SK-N-SH (cell line): Measurements from ENCODE around the gene PIH1D2.

ENCODE experiments used
- RFX5 ChIP-seq: IDR thresholded peaks from 2 replicates; pipeline ENCODE4 v1.6.1; 2012; ENCODE audit warnings: mild to moderate bottlenecking, improper control_type of control experiment, low read length
- TF ChIP-seq, protein P1 (sequence below): IDR thresholded peaks from 2 replicates; pipeline ENCODE4 v1.6.1; 2012; ENCODE audit warnings: mild to moderate bottlenecking, low read depth, low read length, moderate library complexity
- TF ChIP-seq, protein P2 (sequence below): fragments of 200-600 bp; sonication (generic); IDR thresholded peaks from 2 replicates; pipeline ENCODE4 v1.6.1; 2017; ENCODE audit warnings: antibody characterized with exemption, mild to moderate bottlenecking, moderate library complexity

DNA sequence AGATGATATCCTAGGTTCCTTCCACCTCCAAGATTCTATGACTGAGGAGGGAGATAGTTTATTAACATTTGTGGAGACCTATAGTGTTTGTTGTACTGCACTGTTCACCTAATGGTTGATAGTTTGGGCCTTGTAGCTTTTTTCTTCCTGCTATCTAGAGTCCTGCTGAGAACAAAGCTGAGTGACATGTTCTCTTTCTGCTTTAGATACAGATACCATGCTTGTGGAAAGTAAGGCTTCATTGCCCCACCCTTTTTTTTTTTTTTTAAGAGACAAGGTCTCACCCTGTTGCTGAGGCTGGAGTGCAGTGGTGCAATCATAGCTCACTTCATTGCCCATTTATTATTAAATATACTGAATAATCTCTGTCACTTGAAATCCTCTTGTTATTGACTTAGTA is 36.3 kb downstream of the PIH1D2 start:
- TF ChIP-seq, protein P1, sequence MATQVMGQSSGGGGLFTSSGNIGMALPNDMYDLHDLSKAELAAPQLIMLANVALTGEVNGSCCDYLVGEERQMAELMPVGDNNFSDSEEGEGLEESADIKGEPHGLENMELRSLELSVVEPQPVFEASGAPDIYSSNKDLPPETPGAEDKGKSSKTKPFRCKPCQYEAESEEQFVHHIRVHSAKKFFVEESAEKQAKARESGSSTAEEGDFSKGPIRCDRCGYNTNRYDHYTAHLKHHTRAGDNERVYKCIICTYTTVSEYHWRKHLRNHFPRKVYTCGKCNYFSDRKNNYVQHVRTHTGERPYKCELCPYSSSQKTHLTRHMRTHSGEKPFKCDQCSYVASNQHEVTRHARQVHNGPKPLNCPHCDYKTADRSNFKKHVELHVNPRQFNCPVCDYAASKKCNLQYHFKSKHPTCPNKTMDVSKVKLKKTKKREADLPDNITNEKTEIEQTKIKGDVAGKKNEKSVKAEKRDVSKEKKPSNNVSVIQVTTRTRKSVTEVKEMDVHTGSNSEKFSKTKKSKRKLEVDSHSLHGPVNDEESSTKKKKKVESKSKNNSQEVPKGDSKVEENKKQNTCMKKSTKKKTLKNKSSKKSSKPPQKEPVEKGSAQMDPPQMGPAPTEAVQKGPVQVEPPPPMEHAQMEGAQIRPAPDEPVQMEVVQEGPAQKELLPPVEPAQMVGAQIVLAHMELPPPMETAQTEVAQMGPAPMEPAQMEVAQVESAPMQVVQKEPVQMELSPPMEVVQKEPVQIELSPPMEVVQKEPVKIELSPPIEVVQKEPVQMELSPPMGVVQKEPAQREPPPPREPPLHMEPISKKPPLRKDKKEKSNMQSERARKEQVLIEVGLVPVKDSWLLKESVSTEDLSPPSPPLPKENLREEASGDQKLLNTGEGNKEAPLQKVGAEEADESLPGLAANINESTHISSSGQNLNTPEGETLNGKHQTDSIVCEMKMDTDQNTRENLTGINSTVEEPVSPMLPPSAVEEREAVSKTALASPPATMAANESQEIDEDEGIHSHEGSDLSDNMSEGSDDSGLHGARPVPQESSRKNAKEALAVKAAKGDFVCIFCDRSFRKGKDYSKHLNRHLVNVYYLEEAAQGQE, result no peak
- TF ChIP-seq, protein P2, sequence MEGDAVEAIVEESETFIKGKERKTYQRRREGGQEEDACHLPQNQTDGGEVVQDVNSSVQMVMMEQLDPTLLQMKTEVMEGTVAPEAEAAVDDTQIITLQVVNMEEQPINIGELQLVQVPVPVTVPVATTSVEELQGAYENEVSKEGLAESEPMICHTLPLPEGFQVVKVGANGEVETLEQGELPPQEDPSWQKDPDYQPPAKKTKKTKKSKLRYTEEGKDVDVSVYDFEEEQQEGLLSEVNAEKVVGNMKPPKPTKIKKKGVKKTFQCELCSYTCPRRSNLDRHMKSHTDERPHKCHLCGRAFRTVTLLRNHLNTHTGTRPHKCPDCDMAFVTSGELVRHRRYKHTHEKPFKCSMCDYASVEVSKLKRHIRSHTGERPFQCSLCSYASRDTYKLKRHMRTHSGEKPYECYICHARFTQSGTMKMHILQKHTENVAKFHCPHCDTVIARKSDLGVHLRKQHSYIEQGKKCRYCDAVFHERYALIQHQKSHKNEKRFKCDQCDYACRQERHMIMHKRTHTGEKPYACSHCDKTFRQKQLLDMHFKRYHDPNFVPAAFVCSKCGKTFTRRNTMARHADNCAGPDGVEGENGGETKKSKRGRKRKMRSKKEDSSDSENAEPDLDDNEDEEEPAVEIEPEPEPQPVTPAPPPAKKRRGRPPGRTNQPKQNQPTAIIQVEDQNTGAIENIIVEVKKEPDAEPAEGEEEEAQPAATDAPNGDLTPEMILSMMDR, result no peak
- TF ChIP-seq RFX5, result no peak
